Measurements from ENCODE around the gene SLC24A3. TPM values are rescaled to one million over a fixed set of nuclear protein-coding genes. Genes with fewer than 3 reads are reported as not detected.

Gene SLC24A3
- total and polyA plus RNA-seq, 11 donors: 0.26 to 3.9 (median 0.77) TPM

GRCh38 chr20:19723813-19724430, 511.5 kb downstream of the SLC24A3 start:
- no peak for DNase-seq
- WGBS, 4 donors: 69 to 86% (median 84%) methylated on average over 8 to 11 of the region's 11 CpGs
- intact Hi-C loops (cut with DNase I): no loop called here

GRCh38 chr20:19725373-19725772, 512.9 kb downstream of the SLC24A3 start:
- WGBS, 4 donors: 96 to 98% (median 97%) methylated on average over 4 of the region's 4 CpGs
- TF ChIP-seq POLR2A (IDR thresholded peaks at IDR 0.05) (no peak), CTCF (IDR thresholded peaks at IDR 0.05) (no peak)
- Histone ChIP-seq H3K4me3 (no peak overlapping the region), H3K27me3 (no peaks in the 10 kb centered on the region), H3K27ac (no peak overlapping the region), H3K9me3 (no peaks in the 10 kb centered on the region), H3K36me3 (no peaks in the 10 kb centered on the region), H3K4me1 (no peaks in the 10 kb centered on the region)
- ATAC-seq (no peak), DNase-seq (no peak)
- intact Hi-C loops (cut with DNase I): loop anchor here in 1 of 10 donors (1.0 kb wide), 1 partner anchor 11 kb away; no protein-coding TSS in a partner anchor

More at GRCh38 chr20:19723813-19724430, 511.5 kb downstream of the SLC24A3 start:
- no peak for TF ChIP-seq POLR2A (IDR thresholded peaks at IDR 0.05)
- TF ChIP-seq CTCF (IDR thresholded peaks at IDR 0.05): no peak
- no peak overlapping the region for H3K4me3 ChIP-seq
- H3K27ac ChIP-seq: no peak overlapping the region
- no peaks in the 10 kb centered on the region for H3K27me3 ChIP-seq
- ATAC-seq: no peak
- no peaks in the 10 kb centered on the region for H3K36me3 ChIP-seq
- no peaks in the 10 kb centered on the region for H3K9me3 ChIP-seq
- no peaks in the 10 kb centered on the region for H3K4me1 ChIP-seq

GRCh38 chr20:19725814-19726525, 513.5 kb downstream of the SLC24A3 start:
- intact Hi-C loops (cut with DNase I): loop anchor here in 1 of 10 donors (1.0 kb wide), 1 partner anchor 12 kb away; no protein-coding TSS in a partner anchor
- Histone ChIP-seq H3K27me3 (no peaks in the 10 kb centered on the region), H3K36me3 (no peaks in the 10 kb centered on the region), H3K27ac (no peak overlapping the region), H3K9me3 (no peaks in the 10 kb centered on the region), H3K4me3 (no peak overlapping the region), H3K4me1 (no peaks in the 10 kb centered on the region)
- no peak for DNase-seq
- 91 to 100% (median 96%) methylated on average over 1 of the region's 1 CpG for WGBS, 4 donors
- ATAC-seq: no peak
- no peak for TF ChIP-seq CTCF (IDR thresholded peaks at IDR 0.05)
- no peak for TF ChIP-seq POLR2A (IDR thresholded peaks at IDR 0.05)

GRCh38 chr20:19727251-19727847, 514.9 kb downstream of the SLC24A3 start:
- no peak for DNase-seq
- intact Hi-C loops (cut with DNase I): no loop called here
- H3K36me3 ChIP-seq: no peaks in the 10 kb centered on the region
- no peak for ATAC-seq
- H3K9me3 ChIP-seq: no peaks in the 10 kb centered on the region
- no peak overlapping the region for H3K4me3 ChIP-seq
- no peaks in the 10 kb centered on the region for H3K4me1 ChIP-seq
- no peaks in the 10 kb centered on the region for H3K27me3 ChIP-seq
- WGBS, 4 donors: 94 to 97% (median 96%) methylated on average over 10 of the region's 10 CpGs
- no peak overlapping the region for H3K27ac ChIP-seq
- no peak for TF ChIP-seq CTCF (IDR thresholded peaks at IDR 0.05)
- TF ChIP-seq POLR2A (IDR thresholded peaks at IDR 0.05): no peak

All from heart left ventricle (tissue), 16 donors.